Stimulated activated CD4-positive, alpha-beta T cell treated with anti-CD3 and anti-CD28 coated beads, TNF-alpha, amount 100 ng/mL, for 24 hours (primary cell): ENCODE data around the gene OGA.
A peak's percentile ranks its signal among the peaks of the same experiment; 100 is the strongest.
"Not testable (repeated sequence)": the region's sequence is repeated elsewhere in the genome, so short reads cannot be mapped to it uniquely, and the experiment has no call there.

Experiments
- DNase-seq, 3 experiments: peaks; one replicate each; pipeline ENCODE4 v3.0.0-alpha.2; 2020; ENCODE audit warnings: low read depth in 3 of 3

The OGA gene

DNA sequence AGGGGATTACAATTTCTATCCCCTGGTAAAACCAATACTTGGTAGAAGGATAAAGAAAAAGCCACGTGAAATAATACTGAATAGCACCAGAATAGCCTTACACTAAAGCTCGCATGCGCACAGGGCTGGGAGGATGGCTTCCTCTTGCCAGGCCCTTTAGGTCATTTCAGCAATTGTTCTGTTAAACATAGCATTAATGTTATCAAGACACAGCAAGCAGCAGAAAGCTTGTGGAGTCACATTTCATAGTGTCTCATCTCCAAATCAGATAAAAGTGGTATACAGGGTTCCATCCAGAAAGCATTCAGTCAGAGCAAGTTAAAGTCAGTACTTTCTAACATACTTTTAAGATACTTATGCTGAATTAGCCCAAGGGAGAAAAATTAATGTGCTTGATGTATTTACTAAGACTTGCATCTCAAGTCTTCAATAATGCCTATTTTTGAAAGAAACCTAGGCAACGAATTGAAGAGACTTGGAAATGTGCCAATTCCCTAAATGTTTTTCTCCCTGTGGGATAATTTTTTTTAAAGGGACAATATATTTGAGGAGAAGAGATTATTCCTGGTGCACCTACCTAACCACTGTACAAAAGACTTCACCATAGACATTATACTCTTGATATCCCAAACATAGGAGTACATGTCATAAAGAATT lies 20.7 kb downstream of the OGA start:
- DNase-seq = no peak

DNA sequence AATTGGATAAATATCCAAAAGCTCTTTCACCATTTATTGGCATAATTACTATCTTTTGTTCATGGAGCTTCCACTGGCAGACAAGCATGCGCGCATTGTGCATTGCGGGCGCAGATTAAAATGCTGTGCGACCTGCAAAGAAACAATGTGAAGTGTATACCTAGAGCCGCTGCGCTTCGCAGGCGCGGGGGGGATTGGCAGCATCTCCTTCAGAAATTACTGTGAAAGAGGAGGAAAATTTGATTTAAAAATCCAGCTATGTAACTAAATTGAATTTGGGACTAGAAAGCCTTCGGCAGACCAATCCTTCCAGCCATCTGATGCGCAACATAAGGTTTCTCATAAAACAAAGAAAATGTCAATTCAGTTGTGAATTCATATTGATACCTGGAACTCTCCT lies 24.7 kb downstream of the OGA start:
- no peak for DNase-seq

DNA sequence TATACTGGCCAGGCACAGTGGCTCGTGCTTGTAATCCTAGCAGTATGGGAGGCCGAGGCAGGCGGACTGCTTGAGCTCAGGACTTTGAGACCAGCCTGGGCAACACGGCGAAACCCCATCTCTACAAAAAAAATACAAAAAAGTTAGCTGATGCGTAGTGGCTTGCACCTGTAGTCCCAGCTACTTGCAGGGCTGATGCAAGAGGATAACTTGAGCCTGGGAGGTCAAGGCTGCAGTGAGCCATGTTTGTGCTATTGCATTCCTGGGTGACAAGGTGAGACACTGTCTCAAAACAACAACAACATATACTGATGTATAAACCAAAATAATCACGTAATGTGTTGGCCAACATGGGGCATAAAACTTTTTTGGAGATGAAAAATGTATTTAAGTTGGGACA lies 28.6 kb downstream of the OGA start:
- no peak for DNase-seq

DNA sequence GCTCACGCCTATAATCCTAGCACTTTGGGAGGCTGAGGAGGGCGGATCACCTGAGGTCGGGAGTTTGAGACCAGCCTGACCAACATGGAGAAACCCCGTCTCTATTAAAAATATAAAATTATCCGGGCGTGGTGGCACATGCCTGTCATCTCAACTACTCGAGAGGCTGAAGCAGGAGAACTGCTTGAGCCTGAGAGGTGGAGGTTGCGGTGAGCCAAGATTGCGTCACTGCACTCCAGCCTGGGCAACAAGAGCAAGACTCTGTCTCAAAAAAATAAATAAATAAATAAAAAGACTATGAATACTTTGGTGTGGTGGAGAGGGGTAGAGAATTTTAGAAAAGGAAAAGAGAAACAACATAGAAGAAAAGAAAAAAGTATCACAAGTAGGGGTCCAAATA lies 29.0 kb downstream of the OGA start:
- not testable (repeated sequence) for DNase-seq

DNA sequence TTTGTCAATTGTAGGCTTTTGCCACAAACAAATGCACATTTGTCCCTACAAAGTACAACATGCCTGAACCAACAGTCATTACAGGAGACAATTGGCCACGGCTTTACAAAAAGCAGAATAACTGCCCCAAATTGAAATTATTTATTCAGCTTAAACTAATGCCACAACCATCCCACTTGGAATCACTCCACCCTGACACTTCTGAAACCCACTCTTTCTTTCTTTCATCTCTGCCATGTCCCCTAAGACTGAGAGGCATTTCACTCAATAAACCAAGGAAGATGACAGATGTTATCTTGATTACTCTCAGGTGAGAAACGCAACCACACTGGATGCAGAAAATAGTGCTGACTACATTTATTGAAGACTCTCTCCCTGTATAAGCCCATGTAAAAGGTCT lies 32.4 kb downstream of the OGA start:
- DNase-seq = no peak

DNA sequence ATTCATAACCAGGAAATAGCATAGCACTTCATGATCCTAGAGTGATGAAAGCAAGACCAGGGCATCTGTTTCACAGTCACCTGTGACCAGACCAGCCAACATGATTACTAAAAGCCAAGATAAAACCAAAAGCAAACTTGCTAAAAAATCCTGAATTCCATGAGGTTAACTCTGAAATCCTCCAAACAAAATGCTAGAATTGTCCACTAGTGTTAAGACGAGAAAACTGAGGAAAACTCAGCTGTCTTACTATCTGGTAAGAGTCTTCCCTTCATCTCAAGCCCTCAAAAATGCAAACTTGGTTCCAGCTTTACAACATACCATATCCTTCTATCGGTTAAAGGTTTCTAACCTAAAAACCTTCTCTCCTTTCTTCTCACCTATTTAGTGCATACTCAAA lies 33.7 kb downstream of the OGA start:
- DNase-seq = no peak

DNA sequence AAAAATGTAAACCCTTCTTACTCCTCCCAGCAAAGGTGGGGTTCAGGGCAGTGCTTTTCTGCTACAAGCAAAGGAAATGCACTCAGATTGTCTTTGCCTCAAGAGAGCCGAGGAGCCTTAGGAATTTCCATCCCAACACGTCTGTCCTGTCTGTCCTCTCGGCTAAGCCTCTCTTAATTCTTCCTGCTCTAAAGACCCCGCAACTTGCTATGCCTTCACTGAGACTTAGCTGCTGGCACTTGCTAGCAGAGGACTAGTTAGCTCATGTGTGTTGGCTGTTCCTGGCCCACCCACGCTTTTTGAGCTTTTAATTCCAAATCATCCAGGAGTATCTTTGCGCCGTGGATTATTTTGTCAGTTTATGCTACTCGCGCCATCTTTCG lies 34.5 kb downstream of the OGA start:
- DNase-seq = no peak

DNA sequence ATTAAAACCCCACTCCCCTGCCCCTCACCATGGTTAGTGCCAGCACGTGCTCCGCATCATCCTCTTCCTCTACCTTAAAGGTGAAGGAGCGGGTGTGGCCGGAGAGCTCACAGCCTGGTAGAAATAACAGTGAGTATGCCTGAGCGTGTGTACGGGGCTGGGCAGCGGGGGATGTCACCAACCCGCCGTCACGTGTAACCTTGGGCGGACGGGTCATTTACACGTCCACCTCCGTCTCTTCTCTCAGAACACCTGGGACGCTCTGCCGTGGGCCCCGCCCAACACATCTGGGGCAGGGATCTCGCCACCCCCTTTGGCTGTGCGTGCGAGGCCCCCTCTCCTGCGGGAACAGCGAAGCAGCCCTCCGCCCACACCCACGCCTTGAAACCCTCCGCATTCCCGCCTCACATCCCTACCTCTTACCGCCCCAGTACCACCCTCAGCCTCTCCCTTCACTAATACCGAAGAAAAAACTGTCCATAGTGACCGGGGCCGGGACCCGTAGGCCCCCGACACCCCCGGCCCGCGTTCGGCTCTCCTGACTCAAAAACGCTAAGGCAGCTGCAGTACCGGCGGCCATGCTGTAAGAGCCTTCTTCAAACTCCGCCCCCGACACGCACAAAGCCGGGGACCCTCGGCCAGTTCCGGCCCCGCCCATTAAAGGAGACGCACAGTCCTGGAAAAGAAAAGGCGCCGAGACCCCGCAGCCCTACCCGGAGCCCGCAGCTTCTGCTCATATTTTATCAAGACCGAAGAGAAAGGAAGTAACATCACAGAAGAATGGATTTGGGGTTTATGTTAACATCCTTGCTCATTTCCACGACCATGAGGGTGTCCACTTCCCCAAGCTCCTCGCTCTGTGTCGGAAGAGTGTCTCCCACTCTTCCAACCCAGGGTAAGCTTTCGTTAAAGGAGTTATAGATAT lies 35.2 kb downstream of the OGA start, which contains the start of gene NPM3:
NPM3 (minus strand) TSS at position 636 of the 925 bp plus-strand sequence; CDS start at position 580, 56 bp downstream.
- DNase-seq = peak; percentile 77 to 89 (median 78)

DNA sequence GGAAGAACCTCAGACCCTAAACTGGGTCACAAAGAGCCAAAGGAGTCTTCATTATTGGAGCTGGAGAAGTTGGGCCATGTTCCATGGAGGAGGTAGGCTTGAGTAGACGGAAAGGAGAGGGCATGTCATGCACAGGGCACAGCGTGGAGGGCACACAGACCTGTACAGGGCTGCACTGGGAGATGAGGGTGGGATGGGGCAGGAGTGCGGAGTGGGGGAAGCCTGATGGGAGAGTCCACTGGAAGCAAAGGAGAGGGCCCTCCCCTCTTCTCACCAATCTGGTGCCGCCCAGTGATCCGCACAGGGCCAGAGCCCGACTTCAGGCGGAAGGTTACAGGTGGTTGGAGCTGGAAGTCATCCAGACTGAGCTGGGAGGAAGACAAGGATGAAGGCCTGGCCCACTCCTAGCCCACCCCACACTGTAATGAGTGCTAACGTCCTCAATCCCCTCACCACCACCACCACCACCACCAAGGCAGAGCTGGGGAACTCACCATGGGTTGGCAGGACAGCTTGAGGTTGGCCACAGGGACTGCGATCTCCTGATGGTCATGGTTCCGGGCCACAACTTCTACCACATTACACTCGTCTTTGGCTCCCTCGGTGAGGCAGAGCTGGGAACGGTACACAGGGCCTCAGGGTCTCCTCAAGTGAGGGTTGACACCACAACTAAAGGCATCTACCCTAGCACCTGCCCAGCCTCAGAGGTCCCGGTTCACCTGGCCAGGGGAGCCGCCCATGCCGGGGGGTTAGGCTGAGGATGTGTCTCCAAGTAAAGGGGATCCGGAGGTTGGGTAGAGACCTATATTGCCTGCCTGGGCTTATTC lies 36.0 kb downstream of the OGA start:
- no peak for DNase-seq

DNA sequence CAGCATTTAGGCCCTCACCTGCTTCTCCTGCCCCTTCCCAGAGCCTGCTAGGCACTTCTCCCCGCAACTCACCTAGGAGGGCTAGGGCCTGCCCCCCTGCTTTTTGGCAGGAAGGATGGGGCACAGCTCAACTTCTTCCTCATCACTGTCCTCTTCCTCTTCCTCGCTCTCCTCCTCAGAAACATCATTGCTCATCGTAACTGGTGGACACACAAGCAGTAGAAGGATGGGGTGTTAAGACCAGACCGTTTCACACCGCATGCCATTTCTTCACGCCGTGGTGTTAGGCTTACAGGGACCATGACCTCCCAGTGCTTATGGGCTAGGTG lies 36.6 kb downstream of the OGA start:
- DNase-seq = no peak

DNA sequence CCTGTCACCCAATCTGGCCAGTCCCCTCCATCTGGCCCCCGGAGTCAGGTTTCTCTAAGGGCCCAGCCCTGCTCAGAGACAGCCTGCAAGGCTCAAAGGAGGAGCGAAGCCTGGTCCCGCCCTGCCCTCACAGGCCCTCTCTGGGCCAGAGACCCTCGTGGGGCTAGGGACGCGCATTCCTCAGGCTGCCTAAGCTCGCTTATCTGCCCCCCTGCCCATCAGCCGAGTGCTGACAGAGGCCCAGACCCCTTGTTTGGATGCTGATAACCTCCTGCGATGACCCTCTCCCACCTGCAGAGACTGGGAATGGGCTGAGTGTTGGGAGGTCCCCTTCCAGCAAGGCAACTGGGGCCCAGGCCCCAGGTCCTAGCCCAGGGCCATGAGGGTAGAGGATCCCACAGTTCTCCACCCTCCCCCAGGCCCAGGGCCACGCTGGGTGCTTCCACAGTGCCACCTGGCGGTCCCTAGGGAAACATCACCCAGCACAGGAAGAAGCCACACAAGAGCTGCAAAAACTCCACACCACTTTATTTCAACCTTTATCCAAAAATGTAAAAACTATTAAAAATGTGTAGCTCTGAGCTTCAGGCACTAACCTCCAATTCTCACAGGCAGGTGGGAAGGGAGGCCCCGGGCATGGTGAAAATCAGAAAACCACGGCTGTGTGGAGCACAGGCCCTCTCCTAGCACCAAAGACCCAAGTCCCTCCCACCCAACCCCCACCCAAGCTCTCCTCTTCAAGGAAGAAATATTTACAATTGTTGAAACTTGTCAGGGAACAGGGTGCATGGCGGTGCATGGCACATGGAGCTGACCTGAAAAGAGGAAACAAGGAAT lies 37.2 kb downstream of the OGA start:
- DNase-seq = peak; percentile 48 to 69 (median 49)

DNA sequence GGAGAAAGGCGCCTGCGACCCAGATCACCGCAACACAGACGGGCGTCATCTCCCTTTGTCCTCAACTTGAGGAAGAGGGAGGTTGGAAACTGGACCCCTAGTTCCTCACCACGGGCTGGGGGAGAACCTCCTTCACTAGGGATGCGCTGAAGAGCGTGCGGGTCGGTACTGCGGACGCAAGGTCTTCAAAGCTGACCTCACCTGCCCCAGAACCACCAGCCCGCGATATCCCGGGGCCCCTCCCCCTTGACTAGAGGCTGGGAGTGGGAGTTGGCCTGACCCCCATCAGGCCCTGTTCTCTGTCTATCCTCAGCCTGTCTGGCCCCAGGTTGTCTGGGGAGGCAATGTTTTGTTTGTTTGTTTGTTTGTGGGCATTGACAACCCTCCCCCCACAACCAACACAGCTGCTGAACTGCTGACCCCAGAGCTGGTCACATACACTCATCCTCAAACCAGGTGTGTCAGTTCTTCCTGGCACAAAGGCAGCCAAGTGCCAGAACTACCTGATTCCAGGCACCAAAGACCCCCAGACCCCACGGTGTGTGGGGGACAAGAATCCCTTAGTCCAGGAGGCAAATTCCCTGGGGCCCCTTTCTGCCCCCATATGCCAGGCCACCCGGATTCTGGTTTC lies 37.9 kb downstream of the OGA start:
- DNase-seq = no peak

DNA sequence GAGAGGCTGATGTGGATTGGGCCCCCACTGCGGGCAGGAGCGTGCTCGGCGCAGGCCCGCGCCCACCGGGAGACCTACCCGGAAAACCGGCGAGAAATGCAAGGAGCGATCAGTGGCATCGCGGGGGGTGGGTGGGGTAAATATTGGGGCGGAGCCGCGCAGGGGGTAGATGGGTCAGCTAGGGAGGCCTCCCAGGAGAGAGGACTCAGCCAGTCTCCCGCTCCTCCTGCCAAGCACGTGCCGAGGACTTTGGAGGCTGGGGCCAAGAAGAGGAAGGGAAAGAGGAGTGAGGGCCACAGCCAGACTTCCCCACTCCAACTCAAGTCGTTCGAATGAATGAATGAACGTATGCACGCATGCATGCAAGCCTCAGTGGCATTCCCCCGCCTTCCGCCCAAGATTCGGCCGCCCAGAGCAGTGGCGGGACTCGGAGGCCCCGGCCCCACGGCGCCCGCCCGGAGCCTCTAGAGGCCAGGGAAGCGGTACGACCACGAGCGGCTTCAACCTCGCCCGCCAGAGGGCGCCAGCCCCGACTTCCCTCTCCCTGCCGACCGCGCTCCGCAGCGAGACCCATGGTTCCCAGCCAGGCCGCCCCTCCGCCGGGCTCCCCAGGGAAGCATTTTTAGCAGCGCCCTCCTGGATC lies 38.6 kb downstream of the OGA start:
- DNase-seq = peak; percentile 58 to 87 (median 74)

DNA sequence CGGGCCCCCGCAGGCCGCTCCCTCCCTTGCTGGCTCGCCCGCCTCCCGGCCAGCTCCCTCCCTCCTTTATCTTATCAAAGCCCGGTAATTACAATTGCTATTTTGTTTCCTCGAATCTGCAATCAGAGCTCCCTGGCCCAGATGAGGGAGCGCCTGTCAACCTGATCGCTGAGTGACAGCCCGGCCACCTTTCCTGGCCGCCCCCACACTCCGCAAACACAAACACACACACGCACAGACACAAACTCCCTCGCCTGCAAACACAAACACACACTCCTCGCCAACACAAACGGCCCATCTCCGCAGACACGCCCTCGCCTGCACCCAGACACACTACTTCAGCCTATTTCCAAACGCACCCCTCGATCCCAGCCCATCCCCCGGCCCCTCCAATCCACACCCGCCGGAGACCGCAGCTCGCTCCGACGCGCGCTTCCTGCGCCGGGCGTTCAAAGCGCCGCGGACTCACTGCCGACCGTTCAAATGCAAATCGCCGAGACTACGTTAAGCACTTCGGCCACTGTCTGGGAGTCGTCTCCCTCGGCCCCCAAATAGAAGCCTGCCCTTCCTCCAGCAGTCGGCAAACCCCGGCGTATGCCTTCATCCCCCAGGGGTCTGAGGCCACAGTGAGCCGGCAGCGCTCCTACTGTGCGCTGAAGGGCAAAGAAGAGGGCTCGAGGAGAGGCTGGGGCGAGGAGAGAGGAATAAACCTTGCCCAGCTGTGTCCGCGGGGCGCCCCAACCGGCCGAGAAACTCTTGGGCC lies 39.3 kb downstream of the OGA start:
- no peak for DNase-seq

DNA sequence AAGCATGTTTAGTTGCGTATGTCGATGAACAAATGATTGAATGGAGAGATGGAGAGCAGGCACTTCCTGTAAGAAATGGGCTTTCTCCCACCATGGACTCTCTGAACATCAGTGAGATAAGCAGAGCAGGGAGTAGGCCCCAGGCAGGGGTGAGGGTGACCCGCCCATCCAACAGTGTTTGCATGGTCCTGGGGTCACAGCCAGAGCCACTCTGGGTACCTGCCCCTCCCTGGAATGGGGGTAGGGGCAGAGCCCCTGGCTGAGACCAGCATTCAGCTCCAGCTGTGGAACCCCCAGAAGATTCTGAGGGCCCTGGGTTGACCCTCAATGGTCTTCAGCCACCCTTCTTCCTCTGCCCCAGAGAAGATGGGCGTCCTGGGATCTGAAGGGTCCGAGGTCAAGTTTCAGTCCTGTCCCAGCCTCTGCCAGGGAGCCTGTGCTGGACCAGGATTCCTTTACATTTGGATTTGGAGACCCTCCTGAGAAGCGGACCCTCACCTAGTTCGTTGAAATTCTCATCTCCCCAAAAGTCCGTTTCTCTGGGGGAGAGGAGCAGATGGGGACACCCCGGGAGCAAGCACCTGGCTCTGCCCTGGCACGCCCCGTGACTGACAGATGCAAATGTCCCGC lies 40.0 kb downstream of the OGA start:
- DNase-seq = no peak

DNA sequence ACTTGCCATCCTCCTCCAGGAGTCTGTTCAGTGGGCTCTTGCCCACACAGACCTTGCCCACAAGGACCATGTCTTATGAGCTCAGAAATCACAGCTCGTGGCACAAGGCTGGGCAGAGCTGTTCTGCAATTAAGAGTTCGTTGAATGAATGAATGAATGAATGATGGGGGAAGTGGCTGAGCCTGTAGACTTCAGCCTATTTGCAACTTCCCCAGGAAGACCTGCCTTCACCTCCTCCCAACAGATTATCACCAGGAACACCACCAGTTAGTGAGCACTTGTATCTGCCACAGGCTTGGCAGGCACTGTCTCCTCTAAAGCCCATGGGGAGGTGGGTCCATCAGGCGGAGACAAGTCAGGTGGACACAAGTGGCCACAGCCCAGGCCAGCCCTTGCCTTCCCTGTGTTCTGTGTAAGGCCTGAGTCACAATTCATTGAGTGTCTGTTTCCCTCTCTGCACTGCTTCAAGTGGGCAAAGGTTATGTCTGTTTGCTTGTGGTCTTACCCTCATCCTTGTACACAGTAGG lies 40.6 kb downstream of the OGA start:
- DNase-seq = no peak

DNA sequence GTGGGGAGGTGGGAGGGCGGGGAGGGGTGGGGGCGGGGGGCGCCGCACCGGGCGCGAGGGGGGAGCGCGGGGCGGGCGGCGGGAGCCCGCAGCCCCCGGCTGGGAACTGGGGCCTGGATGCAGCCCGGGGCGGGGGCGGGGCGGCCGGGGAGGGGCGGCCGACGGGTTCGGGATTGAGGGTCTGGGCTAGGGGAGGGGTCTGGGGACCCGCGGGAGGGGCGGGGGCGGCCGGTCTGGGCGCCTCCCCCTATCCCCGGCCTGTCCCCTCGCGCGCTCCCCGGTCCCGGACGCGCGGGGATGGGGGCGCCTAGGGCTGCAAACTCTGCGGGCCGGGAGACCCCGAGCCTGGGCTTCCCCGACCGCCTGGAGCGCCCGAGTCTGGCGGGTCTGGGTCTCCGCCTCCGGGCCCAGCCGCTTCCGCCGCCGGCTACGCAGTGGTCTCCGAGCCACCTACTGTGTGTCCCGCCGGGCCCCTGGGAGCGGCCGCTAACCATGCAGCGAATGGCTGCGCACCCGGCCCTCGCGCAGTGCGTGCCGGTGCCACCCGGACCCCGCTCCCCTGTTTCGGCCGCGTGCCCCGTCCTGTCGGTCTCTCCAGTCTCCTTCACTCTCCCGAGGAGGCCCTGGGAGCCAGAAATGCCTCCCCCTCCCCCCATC lies 42.0 kb downstream of the OGA start:
- no peak for DNase-seq
